Stimulated activated CD8-positive, alpha-beta memory T cell treated with anti-CD3 and anti-CD28 coated beads, Interleukin-4, amount 100 ng/mL, for 4 hours (primary cell): ENCODE measurements around the gene RCN2.

ENCODE experiments used
- DNase-seq, 2 donors: peaks; one replicate each; pipeline ENCODE4 v3.0.0-alpha.2; 2020; ENCODE audit warnings: low read depth in 2 of 2, low spot score in 1 of 2

RCN2 gene

DNA sequence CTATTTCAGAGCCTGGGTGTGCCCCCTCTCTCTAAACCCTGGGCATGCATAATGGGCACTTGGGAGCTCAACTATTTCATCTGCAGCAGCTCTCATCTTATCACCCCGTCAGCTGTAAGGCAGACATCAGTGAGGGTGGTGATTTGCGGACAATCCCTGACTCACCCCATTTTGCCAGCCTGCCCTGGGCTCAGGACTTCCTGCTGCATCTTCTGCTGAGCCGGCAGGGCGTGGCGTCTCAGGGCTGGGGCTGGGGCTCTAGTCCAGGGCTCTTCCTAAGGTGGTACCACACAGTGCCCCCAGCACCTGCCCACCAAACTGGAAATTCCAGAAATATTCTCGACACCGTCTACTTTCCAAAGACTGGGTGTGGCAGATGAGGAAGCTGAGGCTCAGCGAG, 62.5 kb downstream of the RCN2 start:
- DNase-seq, result no peak

DNA sequence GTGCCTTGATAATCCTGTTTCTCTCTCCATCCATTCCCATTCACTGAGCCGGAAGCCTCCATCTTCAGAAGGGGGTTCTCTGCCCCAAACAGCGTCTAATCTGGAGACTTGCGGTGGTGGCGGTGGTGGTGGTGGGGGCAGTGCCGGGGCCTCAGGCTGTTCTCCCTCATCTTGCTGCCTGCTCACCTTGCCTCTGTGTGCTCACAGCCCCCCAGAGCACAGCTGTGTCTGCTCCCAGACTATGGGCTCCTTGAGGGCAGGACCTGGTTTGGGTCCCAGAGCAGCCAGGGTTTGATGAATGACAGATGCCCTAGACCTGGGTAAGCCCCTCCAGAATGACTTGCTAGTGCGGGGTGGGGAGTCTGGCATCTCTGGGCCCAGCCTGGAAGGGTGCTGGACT, 62.9 kb downstream of the RCN2 start:
- no peak for DNase-seq

DNA sequence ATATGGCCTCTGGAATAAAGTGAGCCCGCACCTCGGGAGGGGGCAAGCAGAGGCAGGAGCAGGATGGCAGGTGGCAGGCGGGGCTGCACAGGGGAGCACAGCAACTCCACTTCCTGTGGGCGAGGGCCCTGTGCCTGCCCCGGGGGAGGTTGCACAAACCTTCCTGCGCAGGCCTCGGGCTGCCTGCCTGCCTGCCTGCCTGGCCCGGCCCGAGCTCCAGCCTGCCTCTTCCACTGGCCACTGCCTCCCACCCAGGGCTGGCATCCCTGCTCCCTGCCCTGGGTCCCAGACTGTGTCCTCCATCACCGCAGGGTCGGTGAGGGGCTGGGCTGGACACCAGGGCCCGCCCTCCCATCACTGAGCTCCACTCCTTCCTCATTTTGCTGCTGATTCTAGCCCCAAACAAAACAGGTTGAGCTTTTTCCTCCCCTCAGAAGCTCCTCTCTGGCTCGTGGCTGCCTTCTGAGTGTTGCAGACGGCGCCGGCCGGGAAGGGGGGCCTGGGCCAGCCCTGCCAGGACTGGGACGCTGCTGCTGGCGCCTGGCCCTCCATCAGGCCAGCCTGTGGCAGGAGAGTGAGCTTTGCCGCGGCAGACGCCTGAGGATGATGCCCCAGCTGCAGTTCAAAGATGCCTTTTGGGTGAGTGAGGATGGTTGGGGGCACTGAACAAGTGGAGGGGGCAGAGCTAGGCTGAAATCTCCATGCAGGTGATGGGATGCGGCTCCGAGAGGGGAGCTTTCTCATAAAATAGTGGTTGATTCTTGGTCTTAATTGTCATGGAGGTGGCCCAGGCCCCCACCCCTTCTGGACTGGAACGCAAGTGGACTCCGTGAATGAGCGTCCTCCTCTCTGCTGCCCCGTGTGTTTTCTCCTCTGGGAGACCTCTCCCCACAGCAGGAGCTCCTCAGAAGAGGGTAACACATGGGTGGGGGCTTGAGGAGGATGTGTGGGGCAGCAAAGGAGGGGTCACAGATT, 63.7 kb downstream of the RCN2 start, which contains the start of gene PSTPIP1:
TSS of gene PSTPIP1 (plus strand) at position 156 of the 975 bp plus-strand sequence. CDS start at position 604, 448 bp downstream.
- peak in 1 of 2 donors; percentile 42 for DNase-seq

DNA sequence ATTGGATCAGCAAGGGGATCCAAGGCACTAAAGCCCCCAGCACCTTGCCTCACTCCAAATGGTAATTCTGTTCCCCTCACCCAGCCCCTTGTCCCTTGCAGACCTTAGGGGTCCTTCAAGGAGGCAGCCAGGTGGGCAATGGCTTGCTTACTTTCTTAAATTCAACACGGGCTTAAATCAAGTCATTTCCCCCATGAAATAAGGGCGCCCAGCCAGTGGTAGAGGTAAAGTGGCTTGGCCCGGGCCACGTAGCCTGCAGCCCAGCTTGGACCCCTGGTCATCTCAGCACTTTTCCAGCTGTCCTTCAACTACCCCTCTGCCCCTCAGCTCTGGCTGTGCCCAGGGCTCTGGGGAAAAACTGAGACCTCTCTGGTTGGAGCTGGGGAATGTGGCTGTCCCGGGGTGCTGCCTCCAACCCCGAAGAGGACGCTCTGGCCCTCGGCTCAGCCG, 64.6 kb downstream of the RCN2 start:
- no peak for DNase-seq

DNA sequence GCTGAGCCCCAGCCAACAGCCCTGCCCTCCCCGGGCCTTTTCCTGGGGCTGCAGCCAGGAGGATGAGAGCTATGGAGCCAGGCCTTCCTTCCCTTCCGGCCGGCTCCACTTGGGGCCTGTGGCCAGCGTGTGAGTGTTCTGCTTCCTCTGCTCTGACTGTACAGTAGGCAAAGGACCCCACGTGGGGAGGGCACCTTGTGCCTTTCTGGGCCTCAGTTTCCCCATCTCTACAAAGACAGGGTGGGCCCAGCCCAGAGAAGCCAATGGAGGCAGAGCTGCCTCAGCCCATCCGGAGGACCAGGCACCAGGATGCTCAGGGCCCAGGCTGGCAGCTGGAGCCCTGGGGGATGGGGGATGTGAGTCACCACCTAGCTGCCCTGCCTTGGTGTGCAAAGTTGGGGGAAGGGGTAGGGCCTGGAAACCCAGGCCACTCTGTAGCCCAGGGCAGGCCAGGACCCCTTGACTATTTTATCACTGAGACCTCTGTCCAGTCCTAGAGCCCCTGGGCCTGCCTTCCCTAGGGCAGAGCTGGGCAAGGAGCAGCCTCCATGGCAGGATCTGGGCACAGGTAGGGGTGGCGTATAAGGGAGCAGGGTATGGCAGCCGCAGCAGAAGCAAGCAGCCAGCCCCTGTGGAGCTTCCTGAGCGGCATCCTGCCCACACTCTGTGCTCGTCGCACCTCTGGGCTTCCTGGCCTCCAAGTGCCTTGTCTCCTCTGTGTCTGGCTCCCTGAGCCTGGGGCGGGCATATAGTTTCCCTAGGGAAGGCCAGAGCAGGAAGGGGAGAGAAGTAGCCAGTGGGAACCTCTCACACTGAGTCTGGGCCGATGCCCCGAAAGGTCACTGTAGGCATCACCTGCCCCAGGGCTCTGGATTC, 65.2 kb downstream of the RCN2 start:
- DNase-seq, result no peak

DNA sequence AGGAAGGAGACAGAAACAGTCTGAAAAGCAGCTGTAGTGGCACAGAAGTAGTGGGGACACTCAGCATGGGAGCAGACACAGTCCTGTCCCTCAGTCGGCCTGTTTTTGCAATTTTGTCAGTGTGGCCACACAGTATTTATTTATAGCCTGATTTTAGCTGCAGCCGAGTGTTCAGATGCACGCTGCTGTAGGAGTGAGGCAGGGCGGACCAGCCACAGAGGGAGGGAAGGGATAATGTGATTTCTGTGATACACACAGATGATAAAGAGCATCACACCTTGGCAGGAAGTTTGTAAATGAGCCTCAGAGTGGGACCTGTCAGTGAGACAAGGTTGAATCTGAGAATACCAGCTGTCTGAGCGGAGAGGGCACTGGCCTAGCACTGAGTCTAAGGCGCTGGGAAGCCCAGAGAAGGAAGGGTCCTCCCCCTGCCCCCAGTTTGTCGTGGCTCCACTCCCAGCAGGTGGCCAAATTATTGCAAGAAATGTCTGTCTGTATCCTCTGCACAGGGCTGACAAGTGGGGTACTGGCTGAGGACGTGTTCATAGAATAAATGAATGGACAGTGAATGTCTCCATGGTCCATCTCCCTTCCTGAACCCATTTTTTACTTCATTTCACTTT, 67.2 kb downstream of the RCN2 start:
- DNase-seq, result no peak

DNA sequence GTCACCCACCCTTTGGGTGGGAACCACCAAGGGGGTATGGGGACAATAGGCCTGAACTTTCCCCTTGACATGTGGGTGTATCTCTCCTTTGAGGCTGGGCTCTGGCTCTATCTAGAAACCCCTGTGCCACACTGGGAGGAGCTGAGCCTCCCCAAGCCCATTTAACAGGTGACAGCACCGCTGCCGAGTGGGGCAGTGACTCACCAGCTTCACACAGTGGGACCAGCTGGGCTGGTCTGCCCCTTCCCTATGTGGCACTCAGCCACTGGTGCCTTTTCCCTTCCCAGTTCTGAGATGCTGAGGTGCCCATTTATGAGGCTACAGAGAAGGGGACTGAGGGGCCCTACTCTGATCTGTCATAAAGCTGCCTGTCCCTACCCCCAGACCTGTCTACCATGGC, 68.4 kb downstream of the RCN2 start:
- DNase-seq, result no peak

DNA sequence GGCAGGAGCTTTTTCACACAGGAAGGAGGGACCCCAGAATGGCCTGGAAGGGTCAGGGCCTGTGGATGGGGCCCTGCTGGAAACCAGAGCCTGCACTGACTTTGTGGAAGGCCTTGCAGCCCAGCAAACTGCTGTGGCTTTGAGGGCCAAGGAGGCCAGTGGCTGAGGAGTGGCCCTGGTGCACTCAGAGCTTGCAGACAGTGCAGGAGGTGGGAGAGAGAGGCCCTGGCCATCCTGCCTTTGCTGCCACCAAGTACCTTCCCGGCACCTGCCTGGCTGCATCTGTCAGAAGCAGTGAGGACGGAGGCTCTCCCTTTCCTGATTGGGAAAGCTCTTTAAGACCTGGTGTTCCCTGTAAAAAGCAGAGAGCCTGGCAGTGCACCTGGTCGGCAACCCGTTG, 69.8 kb downstream of the RCN2 start:
- DNase-seq, result no peak

DNA sequence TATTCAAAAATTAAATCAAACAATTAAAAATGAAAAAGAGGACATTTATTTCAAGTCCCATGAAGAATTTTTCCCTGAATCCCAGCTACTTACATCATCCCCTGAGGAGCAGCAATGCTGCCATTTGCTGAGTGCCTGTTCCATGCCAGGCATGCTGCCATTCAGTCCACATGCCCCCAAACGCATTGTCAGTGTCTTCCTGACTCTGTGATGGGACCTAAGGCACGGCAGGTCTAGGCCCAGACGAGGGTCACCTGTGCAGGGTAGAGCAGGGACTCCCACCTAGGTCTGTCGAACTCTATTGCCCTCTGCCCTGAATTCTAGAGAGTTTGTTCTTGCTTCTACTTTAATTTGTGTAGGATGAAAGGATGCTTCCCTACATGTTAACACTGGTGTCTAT, 70.4 kb downstream of the RCN2 start:
- DNase-seq, result no peak

DNA sequence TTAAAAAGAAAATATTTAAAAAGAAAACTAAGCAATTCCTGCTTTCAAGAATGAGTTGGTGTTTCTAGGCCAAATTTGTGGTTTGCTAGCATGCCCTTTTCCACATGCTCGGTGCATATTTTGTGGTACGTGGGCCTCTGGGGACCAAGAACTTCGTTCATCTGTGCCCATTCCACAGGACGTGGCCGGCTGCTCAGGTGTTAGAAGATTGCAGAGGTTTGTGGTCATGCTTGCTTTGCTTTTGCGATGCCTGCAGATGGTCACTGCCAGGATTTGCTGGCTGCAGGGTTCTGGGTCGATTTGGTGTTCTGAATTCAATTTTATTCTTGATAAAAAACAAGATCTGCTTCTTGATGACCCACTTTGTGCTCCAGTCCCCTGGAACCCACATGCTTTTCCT, 70.9 kb downstream of the RCN2 start:
- no peak for DNase-seq

DNA sequence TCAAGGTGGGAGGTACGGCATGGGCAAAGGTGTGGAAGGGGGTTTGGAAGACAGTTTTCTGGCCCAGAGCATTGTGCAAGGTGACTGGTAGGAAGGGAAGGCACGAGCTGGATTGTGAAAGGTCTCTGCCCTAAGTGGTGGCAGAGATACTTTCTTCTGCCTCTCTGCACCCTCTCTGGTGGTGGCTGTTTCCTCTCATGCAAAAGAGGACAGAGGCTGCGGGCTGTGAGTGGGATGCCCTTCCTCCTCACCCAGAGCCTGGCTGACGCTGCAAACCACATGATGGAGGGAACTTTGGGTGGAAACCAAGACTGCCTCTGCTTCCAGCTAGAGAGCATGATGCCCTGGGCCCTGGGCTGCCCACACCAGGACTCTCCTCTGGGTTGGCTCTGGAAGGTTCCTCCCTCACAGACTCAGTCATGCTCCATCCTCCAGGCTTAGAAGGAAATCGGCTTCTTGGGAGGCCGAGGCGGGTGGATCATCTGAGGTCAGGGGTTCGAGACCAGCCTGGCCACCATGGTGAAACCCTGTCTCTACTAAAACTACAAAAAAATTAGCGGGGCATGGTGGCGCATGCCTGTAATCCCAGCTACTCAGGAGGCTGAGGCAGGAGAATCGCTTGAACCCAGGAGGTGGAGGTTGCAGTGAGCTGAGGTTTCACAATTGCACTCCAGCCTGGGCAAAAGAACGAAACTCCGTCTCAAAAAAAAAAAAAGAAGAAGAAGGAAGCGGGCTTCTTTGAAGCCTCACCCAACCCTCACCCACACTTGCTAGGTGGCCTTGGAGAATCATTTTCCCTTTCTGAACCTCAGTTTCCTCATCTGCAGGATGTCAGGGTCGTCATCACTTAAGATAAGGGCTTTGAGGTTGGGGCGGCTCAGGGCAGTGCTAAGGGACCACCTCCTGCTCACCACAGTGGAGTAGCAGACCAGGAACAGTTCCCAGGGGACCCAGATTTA, 71.7 kb downstream of the RCN2 start:
- DNase-seq, result peak; percentile 42 to 59
